Colon (tissue), 2 donors: ENCODE measurements around the gene AGBL1.
"Not testable (repeated sequence)": the region's sequence is repeated elsewhere in the genome, so short reads cannot be mapped to it uniquely, and the experiment has no call there.

Source experiments
- FAIRE-seq: peaks from 2 replicates; lab custom pipeline; 2012; peaks lifted over from hg19 to GRCh38; lab: Jason Lieb, UNC
- donor health status: control.
- donor health status: control.

Gene AGBL1

GRCh38 chr15:86087808-86088207 lies 8.1 kb downstream of the AGBL1 start:
- FAIRE-seq: no peak

- no peak for FAIRE-seq
Observed at GRCh38 chr15:86089422-86089821, 9.8 kb downstream of the AGBL1 start.

- no peak for FAIRE-seq
Observed at GRCh38 chr15:86101818-86102217, 22.1 kb downstream of the AGBL1 start.

- no peak for FAIRE-seq
Observed at GRCh38 chr15:86103825-86104224, 24.2 kb downstream of the AGBL1 start.

GRCh38 chr15:86106306-86106705 lies 26.6 kb downstream of the AGBL1 start:
- no peak for FAIRE-seq

GRCh38 chr15:86115145-86115801 lies 35.6 kb downstream of the AGBL1 start:
- FAIRE-seq: no peak

- no peak for FAIRE-seq
Observed at GRCh38 chr15:86121568-86122225, 42.0 kb downstream of the AGBL1 start.

GRCh38 chr15:86122691-86123391 lies 43.2 kb downstream of the AGBL1 start:
- not testable (repeated sequence) for FAIRE-seq

- FAIRE-seq: no peak
Observed at GRCh38 chr15:86125775-86126174, 46.1 kb downstream of the AGBL1 start.

GRCh38 chr15:86127547-86127946 lies 47.9 kb downstream of the AGBL1 start:
- no peak for FAIRE-seq

- FAIRE-seq: no peak
Observed at GRCh38 chr15:86135041-86135440, 55.4 kb downstream of the AGBL1 start.

- FAIRE-seq: no peak
Observed at GRCh38 chr15:86136861-86137260, 57.2 kb downstream of the AGBL1 start.

- no peak for FAIRE-seq
Observed at GRCh38 chr15:86138798-86139197, 59.1 kb downstream of the AGBL1 start.

GRCh38 chr15:86139828-86140227 lies 60.2 kb downstream of the AGBL1 start:
- FAIRE-seq: no peak

GRCh38 chr15:86154705-86155104 lies 75.0 kb downstream of the AGBL1 start:
- FAIRE-seq: no peak

- FAIRE-seq: no peak
Observed at GRCh38 chr15:86155551-86155950, 75.9 kb downstream of the AGBL1 start.

- no peak for FAIRE-seq
Observed at GRCh38 chr15:86157606-86158293, 78.1 kb downstream of the AGBL1 start.

- no peak for FAIRE-seq
Observed at GRCh38 chr15:86159468-86159867, 79.8 kb downstream of the AGBL1 start.

- no peak for FAIRE-seq
Observed at GRCh38 chr15:86161250-86161649, 81.6 kb downstream of the AGBL1 start.

- no peak for FAIRE-seq
Observed at GRCh38 chr15:86162172-86162591, 82.5 kb downstream of the AGBL1 start.

GRCh38 chr15:86162641-86163040 lies 83.0 kb downstream of the AGBL1 start:
- no peak for FAIRE-seq

- no peak for FAIRE-seq
Observed at GRCh38 chr15:86163816-86164215, 84.1 kb downstream of the AGBL1 start.
